NCI-H526 treated with DMSO at 0.1 percent for 48 hours (cell line): ENCODE measurements around the gene ISCU.

Experiments used
- DNase-seq: peaks from one replicate; lab custom pipeline; 2025; lab: John Stamatoyannopoulos, UW

The ISCU gene

DNA sequence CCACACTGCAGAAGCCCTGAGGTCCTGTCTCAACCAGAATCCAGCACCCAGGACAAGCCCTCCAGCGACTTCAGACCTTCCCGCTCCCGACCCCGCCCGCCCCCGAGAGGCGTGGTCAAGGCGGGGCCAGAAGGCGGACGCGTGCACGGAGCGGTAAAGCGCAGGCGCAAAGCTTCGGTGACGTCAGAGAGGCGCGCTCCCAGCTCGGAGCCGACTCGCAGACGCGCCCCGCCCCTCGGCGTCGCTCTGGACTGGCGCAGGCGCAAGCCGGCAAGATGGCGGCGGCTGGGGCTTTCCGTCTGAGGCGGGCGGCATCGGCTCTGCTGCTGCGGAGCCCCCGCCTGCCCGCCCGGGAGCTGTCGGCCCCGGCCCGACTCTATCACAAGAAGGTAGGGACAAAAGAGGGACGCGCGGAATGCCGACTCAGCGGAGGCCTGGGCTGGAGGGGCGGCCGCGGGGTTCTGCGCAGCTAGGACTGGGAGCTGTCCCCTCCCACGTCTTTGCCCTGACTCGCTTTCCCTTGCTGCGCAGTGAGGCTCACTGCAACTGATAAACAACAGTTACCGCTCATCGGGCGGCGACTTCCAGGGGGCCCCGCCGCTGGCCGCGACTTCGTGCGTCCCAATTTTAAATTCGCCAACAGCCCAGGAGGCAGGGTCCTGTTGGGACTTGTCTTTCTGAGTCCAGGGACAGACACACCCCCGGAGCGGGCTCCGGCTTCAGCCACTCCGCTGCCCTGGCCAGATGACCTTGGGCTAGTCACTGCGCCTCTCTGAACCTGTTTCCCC, at the start of gene ISCU:
TSS of gene ISCU (plus strand) at position 249 of the 788 bp plus-strand sequence. CDS start at position 276, 27 bp downstream.
- peak; percentile 92 for DNase-seq

- no peak for DNase-seq
These were observed 47.9 kb upstream of the ISCU start for GRCh38 chr12:108514468-108514972.

- peak; percentile 96 for DNase-seq
These were observed 47.2 kb upstream of the ISCU start, which contains the start of gene FICD for GRCh38 chr12:108514973-108515814. Gene FICD (plus strand): TSS chr12:108515277. CDS start chr12:108516973, 1,696 bp downstream.

GRCh38 chr12:108515916-108516315, 46.5 kb upstream of the ISCU start:
- DNase-seq: peak; percentile 27

- no peak for DNase-seq
These were observed 45.7 kb upstream of the ISCU start for GRCh38 chr12:108516511-108517275.

- DNase-seq: no peak
These were observed 44.9 kb upstream of the ISCU start for GRCh38 chr12:108517288-108518100.

DNA sequence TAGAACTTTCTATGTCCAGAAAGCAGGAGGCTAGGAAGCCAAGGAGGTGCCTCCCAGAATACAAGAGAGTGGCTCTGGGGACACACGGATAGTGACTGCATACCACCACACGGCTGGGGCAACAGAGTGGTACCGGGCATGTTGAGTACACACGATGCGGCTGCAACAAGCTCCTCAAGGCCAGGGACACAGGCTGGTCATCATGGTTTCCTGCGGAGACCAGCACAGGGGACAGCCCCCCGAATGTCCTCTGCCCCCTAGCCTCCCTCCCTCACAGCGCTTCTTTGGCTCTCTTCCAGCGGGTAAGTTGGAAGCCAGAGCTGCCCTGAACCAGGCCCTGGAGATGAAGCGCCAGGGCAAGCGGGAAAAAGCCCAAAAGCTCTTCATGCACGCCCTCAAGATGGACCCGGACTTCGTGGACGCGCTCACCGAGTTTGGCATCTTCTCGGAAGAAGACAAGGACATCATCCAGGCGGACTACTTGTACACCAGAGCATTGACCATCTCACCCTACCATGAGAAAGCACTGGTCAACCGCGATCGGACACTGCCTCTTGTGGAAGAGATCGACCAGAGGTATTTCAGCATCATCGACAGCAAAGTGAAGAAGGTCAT, 44.2 kb upstream of the ISCU start:
- DNase-seq: no peak

GRCh38 chr12:108518716-108519496, 43.5 kb upstream of the ISCU start:
- no peak for DNase-seq

DNA sequence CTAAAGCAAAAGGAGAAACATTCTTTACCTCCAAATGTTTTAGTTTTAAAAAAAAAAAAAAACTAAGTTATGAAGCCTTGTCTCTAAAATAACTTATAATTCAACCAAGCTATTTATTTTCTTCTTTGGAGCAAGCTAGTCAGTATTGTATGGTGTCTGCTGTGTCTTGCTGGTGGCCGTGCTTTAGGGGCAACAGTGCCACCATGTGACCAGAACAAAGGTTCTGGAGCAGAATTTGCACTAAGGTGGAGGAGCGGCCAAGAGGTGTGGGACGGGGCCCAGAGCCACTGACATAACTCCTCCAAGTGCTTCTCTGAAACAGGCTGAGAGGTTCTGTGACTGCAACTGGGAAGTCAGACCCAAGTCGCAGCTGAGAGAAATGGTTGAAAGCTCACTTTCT, 42.8 kb upstream of the ISCU start:
- no peak for DNase-seq

- DNase-seq: no peak
These were observed 39.0 kb upstream of the ISCU start for GRCh38 chr12:108523365-108523764.

GRCh38 chr12:108525681-108526080, 36.7 kb upstream of the ISCU start:
- DNase-seq: no peak

- DNase-seq: no peak
These were observed 35.8 kb upstream of the ISCU start for GRCh38 chr12:108526482-108527165.

DNA sequence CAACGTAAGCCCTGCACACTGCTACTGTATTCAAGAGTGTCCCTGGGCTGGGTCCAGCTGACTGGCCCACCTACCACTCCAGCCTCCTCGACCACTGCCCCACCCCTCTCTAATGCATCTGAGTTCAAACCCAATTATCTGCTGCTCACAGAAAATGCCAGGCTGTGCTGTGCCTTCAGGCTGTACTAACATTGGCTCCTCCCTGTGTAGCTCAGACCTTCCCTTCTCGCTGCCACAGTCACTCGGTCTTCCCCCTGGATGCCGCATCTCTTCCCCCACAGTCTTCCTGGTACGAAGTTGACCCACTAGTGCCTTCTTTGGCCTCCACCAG, 35.3 kb upstream of the ISCU start:
- no peak for DNase-seq

GRCh38 chr12:108530161-108530560, 32.2 kb upstream of the ISCU start:
- DNase-seq: no peak

DNA sequence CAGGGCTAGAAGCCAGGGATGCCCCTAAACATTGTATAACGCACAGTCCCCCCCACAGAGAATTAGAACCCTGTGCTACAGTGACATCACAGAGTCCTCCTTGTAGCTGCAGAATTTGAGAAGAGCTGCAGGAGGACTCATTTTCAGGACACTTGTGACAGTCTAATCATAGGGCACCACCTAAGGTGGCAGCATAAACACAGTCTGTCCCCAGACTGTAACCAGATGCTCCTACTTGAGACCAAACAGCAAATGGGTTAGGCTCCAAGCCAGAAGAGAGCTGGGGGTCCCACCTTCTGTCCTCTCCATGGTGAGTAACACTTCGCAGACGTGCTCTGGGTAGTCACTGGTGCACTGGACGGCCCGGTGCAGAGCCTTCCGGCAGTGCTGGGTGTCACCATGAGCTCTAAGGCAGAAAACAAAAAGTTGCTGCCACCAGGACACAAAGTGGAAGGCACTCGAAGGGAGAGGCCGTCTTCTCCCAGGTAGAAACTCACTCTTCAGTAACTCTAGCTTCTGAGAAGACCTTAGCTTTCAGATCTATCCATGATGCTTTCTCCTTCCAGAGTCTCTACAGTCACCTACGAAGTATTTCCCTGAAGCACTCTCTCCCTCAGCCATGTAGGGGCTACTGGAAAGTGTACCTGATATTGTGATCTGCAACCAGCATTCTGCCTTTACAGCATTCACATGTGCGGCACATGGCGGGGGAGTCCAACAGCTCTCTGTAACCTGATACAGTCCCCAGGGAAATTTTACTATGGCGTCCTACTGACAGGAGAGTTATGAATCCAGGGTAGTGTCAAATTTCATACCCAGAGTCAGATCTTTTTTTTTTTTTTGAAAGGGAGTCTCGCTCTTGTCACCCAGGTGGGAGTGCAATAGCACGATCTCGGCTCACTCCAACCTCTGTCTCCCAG, 30.2 kb upstream of the ISCU start:
- peak; percentile 96 for DNase-seq

GRCh38 chr12:108538146-108538545, 24.2 kb upstream of the ISCU start:
- DNase-seq: no peak

- no peak for DNase-seq
These were observed 23.7 kb upstream of the ISCU start for GRCh38 chr12:108538616-108539195.

- DNase-seq: no peak
These were observed 20.1 kb upstream of the ISCU start for GRCh38 chr12:108542320-108542719.
